GF-D8 (cell line): ENCODE results near the gene ATF4.
"Not testable (repeated sequence)": the region's sequence is repeated elsewhere in the genome, so short reads cannot be mapped to it uniquely, and the experiment has no call there.

Source experiments
- DNase-seq: peaks from one replicate; lab custom pipeline; 2025; lab: John Stamatoyannopoulos, UW

ATF4 gene

DNA sequence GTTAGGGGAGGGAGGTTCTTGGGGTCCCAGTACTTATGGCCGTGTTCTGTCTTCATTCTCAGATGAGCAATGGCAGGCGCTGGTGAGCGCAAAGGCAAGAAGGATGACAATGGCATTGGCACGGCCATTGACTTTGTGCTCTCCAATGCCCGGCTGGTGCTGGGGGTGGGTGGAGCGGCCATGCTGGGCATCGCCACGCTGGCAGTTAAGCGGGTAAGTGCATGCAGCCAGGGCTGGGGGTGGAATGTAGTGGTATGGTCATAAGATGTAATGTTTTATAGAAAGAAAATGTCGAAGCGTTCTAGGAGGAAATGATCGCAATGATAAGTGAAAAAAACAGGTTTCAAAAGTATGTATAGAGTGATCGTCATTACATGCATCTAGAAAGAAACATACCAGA lies 9.1 kb upstream of the ATF4 start:
- no peak for DNase-seq

DNA sequence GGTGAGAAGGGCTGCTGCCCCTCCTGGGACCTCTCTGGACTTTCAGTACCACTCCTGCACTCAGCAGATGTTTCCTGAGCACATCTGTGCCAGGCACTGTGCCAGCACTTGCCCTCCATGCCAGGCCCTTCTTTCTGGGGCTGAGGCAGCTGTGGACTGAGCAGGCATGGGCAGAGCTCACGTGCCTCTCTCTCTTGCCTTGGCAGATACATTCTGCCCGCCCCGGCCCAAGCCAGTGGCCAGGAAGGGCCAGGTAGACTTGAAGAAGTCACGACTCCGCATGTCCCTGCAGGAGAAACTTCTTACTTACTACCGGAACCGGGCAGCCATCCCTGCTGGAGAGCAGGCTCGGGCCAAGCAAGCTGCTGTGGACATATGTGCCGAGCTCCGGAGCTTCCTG lies 8.3 kb upstream of the ATF4 start:
- DNase-seq: no peak

DNA sequence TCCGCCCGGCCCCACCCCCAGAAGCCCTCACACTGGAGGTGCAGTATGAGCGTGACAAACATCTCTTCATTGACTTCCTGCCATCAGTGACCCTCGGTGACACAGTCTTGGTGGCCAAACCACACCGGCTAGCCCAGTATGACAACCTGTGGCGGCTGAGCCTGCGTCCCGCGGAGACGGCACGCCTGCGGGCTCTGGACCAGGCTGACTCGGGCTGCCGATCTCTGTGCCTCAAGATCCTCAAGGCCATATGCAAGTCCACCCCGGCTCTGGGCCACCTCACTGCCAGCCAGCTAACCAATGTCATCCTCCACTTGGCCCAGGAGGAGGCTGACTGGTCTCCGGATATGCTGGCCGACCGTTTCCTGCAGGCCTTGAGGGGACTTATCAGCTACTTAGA lies 6.6 kb upstream of the ATF4 start:
- no peak for DNase-seq

DNA sequence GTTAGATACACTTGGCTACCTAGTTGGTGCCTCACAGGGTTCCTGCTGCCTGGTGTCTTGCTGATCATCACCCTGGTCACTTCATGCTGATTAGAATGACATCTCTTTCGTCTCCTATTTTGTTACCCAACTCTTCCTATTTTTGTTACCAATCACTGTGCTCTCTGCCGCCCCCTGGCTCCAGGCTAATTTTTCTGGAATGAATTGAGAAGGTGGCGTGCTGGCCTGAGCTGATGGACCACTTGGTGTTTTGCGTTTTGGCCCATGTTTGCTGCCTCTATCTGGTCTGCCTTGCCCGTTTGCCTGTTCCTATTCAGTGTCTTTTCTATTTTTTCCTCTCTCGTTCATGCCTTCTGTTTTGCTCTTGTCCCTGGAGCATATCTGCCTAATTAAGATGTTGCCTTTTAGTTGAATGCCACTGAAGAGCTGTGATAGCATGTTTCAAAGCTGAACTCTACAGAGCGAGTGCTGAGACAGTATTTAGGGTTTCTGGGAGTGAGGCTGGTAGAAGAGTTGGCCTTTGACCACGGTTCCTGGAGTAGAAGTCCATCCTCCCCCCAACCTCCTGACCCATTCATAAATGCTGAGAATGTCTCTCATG lies 5.9 kb upstream of the ATF4 start:
- no peak for DNase-seq

DNA sequence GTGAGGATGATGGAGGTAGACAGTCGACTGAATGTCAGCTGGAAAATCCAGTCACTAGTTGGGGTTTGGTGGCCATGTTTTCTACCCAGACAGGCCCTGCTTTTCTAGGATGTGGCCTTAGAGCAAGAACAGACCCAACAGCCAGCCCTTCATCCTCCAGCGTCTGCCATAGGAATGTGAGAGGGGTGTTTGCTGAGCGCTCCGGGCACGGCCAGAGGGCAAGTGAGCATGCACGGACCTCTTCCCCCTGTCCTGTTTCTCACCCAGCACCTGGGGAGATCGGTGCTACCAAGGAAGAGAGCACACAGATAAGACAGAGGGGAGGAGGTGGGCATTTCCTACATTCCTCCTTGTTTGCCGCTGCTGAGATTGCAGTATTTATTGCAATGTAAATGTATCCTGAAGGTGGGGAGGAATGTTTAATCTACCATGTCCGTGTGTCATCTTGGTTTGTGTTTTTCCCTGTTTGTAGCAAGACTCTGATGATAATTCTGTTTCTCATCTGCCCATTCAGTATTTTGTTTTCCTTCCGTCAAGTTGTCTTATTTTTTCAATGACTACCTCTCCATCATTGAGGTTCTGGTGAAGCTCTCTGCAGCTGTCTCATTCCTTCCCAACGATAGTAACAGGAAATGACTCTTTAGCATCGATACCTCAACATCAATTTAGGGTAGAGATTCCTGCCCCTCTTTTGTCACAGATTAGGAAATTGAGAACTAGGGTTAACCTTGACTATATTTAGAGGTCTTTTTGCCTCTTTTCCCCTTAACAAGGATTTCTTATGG lies 4.9 kb upstream of the ATF4 start:
- no peak for DNase-seq

DNA sequence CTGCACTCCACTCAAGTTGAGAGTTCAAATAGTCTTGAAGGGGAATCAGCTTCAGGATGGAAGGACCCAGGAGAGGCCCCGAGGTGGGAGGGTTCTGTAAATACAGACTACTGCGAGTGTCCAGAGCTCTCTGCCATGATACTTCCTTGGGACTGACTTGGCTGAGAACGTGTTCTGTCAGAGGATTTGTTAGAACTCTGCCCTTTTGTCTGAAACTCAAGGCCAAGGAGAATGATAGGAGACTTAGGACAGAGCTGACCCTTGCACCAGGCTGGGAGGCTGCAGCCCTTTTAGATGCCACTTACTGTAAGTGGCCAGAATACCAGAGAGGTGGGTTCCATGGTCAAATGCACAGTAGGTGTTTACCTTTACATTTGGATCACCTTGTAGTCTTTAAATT lies 2.9 kb upstream of the ATF4 start:
- DNase-seq: no peak

DNA sequence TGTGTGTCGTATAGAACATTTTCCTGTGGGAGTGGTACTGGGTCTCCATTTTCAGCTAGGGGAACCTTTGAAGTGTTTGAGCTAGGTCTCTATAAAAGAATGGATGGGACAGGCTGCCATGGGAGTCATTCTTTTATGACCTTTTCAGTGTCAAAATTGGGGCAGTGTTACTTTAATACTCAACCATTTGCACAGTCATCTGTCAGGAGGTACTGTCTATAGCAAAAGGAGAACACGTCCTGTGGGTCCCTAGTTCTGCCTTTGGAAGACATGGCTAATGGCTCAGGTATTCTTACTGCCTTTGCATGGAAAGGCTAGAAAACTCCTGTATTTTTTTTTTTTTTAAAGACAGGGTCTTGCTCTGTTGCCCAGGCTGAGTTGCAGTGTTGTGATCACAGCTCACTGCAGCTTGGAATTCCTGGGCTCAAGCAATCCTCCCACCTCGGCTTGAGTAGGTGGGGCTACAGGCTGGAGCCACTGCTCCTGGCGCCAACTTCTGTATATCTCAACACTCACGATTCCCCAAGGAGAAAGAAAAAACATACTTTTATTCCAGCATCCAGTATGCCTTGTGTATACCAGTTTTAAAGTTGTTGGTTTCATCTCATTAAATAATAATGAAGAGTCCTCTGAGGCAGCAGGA lies 2.1 kb upstream of the ATF4 start:
- no peak for DNase-seq

DNA sequence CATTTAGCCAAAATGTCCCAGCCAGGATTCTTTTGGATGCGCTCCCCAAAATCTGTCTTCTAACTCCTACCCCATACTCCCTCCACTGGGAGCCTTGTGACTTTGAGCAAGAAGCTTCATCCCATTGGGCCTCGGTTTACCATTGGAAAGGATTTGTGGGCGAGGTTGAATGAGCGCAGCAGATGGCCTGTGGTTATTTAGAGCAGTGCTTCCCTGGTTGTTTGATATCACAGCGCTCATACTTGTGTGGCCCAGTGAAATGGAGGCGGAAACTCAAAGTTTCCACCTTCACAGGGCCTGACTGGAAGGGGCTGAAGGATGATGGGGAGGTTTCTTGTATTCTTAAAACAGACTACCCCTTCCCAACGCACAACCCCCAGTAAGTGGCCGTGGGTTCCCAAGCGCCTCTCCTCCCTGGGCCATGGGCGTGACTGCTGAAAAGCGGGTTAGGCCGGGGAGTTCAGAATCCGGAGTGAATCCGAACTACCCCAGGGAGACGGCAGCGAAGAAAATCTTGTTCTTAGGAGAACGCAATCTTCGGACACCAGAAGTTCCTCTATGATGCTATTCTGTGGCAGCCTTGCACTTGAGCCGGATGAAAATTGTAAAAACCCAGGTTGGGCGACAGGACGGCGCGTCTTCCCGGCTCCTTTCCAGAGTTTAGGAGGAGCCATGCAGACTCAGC lies 1.2 kb upstream of the ATF4 start:
- no peak for DNase-seq

DNA sequence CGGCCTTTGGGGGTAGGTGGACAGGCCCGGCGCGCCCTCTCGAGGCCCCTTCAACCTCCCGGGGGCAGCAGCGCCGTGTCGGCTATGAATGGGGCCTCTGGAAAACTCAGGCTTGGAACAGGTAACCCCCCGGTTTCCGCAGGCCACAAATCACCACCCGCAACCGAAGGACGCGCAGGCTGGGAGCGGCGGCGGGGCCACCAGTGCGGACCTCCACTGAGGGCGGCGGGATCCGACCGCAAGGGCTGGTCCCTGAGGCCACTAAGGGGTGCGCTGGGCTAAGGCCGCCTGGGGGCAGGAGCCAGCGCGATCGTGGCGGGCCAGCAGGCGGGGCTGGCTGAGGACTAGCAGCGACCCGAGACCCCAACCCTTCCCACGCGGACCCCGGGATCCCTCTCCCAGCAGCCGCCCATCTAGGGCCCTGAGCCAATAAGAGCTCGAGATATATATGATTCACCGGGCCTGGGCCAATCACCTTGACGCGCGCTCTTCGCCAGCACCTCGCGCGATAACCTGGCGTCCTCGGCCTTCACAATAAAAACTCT lies 609 bp upstream of the ATF4 start:
- peak; percentile 96 for DNase-seq

DNA sequence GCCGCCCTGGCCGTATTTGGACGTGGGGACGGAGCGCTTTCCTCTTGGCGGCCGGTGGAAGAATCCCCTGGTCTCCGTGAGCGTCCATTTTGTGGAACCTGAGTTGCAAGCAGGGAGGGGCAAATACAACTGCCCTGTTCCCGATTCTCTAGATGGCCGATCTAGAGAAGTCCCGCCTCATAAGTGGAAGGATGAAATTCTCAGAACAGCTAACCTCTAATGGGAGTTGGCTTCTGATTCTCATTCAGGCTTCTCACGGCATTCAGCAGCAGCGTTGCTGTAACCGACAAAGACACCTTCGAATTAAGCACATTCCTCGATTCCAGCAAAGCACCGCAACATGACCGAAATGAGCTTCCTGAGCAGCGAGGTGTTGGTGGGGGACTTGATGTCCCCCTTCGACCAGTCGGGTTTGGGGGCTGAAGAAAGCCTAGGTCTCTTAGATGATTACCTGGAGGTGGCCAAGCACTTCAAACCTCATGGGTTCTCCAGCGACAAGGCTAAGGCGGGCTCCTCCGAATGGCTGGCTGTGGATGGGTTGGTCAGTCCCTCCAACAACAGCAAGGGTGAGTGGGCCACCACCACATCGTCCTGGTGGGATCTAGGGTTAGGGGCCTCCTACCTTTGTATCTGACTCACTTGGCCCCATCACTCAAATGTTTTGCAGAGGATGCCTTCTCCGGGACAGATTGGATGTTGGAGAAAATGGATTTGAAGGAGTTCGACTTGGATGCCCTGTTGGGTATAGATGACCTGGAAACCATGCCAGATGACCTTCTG lies 934 bp downstream of the ATF4 start:
- DNase-seq: not testable (repeated sequence)

DNA sequence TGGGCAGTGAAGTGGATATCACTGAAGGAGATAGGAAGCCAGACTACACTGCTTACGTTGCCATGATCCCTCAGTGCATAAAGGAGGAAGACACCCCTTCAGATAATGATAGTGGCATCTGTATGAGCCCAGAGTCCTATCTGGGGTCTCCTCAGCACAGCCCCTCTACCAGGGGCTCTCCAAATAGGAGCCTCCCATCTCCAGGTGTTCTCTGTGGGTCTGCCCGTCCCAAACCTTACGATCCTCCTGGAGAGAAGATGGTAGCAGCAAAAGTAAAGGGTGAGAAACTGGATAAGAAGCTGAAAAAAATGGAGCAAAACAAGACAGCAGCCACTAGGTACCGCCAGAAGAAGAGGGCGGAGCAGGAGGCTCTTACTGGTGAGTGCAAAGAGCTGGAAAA lies 1.7 kb downstream of the ATF4 start:
- not testable (repeated sequence) for DNase-seq

DNA sequence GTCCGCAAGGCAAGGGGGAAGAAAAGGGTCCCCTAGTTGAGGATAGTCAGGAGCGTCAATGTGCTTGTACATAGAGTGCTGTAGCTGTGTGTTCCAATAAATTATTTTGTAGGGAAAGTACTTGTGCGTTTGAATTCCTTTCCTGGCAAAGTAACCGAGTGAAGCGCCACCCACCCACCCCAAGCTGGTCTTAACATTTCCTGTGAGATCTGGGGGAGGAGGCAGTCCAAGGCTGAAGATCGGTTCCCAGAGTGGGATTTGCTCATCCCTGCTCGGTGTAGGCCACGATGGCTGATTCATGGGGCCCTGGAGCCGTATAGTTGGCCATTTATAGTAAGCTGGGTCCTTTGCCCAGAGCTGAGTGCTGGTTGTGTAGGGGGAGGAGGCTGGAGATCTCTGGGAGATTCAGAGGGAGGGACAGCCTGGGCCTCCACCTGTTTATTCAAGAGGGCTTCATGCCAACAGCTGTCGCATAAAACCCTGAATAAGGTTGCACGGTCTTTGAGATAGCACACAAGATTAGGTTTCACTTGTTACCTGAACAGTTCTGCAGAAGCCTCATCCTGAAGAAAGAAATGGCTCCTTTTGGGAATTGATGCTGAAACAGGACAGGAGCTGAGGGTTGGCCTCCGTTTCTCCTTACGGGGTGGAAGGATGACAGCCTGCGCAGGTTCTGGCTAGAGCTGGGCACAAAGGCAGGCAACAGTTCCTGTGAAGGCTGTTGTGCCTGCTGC lies 2.4 kb downstream of the ATF4 start:
- DNase-seq: no peak

DNA sequence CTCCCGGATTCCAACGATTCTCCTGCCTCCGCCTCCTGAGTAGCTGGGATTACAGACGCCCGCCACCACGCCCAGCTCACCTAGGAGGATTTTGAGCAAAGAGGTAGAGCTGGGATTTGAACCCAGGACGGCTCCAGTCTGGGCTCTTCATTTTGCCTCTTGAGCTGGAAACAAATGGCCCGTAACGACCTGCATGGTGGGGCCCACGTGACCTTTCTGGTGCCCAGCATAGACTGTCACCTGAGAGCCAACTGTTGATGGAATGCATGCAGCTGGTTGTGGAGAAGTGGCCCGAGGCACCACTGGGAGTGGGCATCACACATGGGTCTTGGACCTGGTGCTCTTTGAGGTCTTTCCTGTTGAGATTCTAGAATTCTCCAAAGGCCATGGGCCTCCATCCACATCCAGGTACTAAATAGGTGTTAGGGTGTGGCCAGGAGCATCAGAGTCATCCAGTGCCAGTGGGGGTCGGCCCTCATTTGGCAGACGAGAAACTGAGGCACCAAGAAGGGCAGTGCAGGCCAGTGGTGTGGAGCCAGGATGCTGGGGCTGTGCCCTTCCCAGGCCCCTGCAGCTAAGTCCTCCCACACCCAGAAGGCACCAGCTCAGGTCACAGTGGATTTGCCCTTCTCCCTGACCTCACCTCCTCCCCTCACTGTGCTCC lies 3.9 kb downstream of the ATF4 start:
- no peak for DNase-seq

DNA sequence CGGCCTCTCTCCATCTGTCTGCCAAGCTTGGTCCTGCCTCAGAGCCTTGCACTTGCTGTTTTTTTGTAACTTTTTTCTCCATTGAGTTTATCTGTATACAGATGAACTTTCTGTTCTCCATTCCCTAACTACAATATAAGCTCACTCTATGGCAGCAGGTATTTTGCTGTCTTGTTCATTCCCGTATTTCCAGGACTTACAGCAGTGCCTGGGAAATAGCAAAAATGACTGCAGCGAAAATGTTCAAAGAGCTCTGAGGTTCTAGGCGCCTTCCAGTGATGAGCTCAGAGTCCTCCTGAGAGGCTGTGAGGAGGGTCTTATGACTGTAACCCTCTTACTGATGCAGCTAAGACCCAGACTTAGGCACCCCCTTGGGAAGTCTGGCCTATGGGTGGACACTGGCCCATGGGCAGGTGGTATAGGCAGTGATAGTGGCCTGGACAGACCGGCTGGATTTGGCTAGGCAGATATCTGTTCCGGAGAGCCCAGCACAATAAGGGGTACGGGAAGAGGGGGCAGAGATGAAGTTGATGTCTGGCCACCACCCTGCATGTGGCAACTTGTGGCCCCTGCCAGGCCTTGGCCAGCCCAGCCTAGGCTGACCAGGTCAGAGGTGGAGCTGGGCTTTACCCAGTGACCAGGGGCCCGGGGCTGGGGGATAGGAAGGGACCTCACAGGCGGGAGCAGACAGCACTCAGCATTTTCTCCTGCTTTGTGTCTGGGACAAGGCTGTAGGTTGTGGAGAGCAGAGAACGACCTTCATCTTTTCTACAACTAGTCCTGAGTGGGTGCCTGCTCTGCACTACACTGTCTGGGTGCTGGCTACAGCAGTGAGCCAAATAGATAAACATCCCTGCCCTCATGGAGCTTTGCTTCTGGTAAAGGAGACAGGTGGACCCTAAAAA lies 4.6 kb downstream of the ATF4 start:
- no peak for DNase-seq

DNA sequence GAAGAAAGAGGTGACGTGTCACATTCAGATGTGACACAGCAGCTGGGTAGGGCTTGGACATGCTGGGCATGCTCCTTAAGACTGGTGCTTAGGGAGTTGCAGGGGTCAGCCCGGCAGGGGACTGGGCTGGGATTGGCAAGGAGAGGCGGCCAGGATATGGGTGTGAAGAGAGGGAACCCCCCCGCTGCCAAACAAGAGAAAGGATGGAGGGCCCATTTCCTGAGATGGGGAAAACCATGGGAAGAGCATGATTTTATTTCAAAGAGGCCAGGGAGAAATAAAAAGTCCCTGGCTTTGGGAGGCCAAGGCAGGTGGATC lies 5.3 kb downstream of the ATF4 start:
- DNase-seq: no peak

DNA sequence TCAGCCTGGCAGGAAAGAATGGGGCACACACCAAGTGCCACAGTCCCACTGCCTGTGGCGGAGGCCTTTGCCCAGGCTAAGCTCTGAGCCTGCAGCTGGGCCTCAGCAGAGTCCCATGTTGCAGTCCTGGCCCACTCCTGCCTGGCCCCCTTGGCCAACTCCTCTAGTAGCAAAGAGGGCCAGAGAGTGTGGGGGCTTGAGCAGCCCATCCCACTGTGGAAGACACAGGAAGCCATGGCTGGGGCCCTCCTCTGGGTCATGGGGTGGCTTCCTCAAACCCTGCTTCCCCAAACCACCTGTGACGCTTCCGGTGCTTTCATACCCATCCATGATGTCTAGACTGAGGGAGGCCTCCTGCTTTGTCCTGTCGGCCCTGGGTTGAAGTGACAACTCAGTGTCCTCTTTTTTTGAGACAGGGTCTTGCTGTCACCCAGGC lies 6.4 kb downstream of the ATF4 start:
- DNase-seq: no peak

DNA sequence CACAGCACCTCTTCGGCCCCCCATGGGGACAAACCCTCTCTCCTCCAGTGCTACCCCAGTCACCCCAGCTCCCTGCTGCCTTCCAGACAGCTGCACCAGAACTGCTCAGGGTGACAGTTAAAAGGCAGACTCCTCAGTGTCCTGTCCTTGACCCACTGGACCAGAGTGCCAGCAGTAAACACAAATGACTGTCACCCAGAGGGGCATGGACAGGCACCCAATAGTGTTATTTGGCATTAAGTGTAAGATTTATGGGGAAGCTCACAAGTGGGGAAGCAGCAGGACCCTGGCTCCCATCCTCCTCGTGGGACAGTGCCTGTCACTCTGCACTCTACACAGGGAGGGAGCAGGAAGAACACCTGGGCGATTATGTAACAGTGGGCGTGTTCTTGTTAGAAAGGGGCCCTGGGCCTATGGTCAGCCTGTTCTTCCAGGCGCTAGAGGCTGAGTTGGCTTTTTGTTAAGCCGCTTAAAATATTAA lies 7.2 kb downstream of the ATF4 start:
- DNase-seq: no peak

DNA sequence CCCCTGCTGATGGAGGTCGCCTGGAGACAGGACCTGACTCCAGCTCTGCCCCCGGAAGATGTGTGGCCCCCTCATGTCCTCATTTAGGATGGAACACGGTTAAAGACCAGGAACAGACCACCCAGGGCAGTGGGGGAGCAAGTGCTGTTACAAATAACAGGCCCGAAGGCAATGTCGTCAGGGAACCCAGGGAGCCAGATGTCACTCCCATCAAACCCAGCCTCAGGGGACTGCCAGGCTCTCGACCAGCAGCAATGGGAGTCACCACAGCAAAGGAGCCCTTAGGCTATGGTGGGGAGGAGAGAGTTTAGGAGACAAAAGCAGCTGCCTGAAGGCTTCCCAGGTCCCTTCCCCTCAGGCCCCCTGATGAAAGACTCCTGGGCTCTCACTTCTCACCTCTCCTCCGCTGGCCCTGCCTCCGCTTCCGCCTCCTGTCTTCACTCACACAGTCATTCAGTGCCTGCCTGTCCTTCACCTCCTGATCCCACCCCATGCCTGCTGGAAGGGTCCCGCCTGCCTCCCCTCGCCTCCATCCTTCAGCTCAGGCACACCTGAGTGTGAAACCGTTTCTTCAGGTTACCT lies 7.8 kb downstream of the ATF4 start:
- no peak for DNase-seq
